DMS153 (cell line): ENCODE results near the gene RAB36.

ENCODE experiments used
- DNase-seq: peaks from one replicate; lab custom pipeline; 2025; lab: John Stamatoyannopoulos, UW

RAB36 gene

DNA sequence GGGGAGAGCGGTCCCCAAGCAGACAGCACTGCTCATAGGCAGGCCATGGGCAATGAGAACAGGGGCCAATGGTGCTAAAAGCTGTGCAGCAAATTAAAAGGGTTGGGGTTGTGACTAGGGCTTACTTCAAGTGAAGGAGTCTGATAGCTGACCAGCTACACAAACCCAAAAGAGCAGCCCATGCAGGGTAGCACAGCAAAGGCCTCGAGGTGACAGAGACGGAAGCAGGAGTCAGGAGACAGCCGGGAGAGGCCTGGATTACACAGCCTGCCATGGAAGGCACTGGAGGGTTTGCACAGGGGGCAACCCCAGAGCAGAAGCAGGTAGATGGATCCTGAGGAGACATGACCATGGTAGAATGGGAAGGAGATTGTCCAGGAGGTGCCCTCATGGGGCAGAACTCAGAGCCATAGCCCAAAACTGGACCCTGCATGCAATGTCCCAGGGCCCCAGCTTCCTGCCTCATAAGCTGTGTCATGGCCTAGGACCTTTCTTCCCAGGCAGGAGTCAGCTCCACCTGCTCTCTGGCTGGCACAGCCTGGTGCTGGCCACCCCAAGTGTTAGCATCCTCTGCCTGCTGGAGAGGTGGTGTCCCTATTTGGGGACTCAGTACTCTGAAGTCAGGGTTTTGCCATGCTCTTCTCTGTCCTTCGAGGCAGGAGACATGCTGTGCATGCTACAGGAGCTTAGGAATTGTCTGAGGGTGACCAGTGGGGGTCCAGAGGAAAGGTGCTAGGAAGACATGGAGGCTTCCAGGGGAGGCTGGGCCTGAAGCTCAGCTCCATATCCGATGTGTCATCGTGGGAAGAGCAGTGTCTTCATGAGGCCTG is 36.8 kb upstream of the RAB36 start:
- DNase-seq, result no peak

GRCh38 chr22:23109079-23109347 is 36.3 kb upstream of the RAB36 start:
- no peak for DNase-seq

GRCh38 chr22:23109441-23109978 is 35.8 kb upstream of the RAB36 start:
- no peak for DNase-seq

DNA sequence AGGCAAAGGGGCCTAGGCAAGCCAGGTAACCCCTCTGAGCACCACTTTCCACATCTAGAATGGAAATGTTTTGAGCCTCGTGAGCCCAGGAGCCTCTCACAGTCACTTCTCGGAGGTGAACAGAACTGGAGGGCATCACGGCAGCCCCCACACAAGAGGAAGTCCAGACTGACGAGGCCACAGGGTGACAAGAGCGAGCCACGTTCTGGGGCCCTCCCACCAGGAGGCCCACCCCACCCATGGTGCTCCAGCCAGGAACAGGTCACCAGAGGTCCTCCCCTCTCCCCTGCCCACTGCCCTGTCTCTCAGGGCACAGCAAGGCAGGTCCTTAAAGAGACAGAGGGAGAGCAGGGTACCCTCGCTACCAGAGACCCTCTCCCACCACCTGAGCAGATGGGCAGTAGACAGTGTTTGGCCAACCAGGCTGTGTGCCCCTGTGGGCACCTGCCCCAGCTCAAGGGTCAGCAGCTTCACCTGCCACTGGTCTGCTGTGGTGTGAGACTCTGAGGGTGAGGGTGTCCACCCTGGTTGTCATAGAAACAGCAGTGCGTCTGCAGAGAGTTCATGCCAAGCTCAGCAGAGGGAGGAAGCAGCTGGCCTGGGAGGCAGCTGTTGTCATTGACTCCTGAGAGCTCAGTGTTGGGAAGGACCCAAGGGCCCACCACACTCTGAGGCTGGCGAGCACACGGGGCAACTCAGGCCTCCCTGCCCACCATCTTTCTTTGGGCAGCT is 34.9 kb upstream of the RAB36 start:
- peak; percentile 22 for DNase-seq

GRCh38 chr22:23110922-23111527 is 34.3 kb upstream of the RAB36 start:
- peak; percentile 77 for DNase-seq

DNA sequence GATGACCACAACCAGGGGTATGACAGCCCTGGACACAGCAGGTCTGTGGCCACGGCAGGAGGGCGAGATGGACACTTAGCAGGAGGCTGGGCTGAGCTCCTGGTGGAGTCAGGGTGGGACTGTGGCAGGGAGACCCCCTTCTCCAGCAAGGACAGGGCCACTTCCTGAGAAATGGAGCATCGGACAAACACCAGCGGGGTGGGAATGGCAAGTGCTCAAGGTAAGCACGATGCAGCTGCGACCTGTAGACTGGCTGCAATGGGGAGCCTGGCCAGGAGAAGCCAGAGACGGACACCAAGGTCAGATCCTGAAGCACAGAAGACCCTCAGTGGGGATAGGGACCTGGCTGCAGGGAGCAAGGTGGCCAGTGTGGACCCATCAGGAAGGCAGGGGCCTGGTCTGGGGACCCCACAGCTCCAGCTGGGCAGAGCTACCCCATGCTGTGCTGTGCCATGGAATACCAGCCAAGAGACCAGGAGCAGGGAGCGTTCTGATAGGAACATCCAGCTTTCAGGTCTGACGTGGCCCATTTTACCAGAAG is 32.7 kb upstream of the RAB36 start:
- DNase-seq, result no peak

- peak; percentile 83 for DNase-seq
Observed at GRCh38 chr22:23113067-23113846, 32.0 kb upstream of the RAB36 start.

GRCh38 chr22:23113847-23114720 is 31.2 kb upstream of the RAB36 start:
- no peak for DNase-seq

GRCh38 chr22:23114721-23115020 is 30.6 kb upstream of the RAB36 start:
- no peak for DNase-seq

GRCh38 chr22:23115369-23115768 is 29.9 kb upstream of the RAB36 start:
- no peak for DNase-seq

DNA sequence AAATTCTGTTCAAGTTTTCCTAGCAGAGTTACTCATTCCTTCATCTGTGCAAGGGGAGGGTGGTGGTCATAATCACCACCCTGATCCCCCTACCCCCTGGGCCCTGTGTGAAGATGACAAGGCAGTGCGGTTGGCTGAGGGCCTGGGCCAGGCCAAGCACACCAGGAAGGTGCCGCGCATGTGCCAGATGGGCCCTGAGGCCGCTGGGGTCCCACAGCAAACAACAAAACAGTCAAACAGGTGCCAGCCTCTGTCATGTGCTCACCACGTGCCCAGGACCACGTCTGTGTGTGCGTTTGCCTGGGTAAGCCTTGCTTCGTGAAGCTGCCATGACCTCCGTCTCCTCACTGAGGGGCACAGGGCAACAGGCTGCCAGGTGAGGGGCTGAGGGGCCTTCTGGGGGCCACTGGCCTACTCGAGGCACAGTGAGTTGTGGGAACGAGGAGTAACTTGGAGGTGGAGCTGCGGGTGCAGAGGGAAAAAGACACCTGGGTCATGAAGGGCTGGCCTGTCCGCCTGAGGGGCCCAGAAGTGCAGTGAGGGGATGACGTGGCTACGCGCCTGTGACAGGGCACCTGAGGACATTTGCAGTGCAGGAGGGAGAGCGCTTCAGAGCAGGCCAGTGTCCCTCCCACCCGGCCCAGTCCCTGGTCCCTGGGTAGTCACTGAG is 29.3 kb upstream of the RAB36 start:
- no peak for DNase-seq

GRCh38 chr22:23116506-23117263 is 28.6 kb upstream of the RAB36 start:
- DNase-seq, result no peak

DNA sequence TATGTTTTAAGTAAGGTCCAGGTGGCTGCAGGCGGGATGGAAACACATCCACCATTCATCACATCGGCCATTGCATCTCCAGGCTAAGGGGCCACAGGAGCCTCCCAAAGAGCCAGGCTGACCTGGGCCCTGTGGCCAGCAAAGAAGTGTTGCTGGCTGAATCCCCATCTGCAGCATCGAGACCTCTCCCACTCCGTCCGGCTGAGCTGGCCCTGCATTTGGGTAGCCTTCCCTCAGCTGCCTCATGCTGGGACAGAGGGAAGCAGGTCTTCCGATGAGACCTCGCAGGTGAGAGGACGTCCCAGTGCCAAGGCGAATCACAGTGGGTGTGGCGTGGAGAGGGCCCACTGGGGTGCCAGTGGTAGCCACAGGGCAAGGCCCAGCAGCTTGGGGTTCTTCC is 28.0 kb upstream of the RAB36 start:
- DNase-seq, result no peak

GRCh38 chr22:23117891-23118646 is 27.2 kb upstream of the RAB36 start:
- DNase-seq, result no peak

- no peak for DNase-seq
Observed at GRCh38 chr22:23118647-23119493, 26.4 kb upstream of the RAB36 start.

DNA sequence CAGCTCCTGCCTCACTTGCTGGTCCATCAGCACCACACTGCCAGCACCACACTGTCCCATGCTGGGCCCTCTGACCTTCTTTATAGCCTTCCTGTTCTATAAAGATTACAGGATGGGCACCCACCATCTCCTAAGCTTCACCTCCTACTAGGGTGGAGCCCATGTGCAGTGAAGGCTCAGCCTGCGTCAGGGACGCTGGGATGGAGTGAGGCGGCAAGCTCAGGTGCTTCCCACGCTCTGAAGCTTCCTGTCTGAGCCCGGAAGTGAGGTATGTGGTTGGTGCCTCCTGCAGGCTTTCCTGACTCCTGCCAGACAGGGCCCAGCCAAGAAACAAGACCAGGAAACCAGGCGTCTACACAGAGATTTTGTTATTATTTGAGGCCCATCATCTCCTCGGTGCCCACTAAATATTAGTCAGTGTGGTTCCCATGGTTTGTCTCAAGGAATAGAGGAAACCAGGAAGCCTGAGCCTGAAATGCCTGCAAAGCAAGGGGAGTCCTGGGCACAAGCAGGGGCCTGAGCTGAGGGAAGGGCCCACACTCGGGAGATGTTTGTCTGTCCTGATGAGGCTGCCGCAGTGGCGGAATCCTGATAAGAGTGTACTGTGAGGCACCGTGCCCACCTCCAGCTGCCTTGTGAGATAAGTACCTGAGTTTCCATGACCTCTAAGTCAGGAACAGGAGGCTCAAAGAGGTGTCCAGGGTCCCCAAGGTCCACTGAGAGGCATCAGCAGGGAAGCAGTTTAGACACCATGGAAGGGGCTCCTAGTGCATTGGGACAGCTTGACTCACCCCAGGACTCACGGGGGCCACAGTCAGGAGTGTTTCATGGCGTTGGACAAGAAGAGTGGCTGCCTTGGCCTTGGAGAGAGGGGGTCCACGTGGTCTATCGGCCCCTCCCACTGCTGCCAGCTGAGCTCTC is 25.5 kb upstream of the RAB36 start:
- no peak for DNase-seq

DNA sequence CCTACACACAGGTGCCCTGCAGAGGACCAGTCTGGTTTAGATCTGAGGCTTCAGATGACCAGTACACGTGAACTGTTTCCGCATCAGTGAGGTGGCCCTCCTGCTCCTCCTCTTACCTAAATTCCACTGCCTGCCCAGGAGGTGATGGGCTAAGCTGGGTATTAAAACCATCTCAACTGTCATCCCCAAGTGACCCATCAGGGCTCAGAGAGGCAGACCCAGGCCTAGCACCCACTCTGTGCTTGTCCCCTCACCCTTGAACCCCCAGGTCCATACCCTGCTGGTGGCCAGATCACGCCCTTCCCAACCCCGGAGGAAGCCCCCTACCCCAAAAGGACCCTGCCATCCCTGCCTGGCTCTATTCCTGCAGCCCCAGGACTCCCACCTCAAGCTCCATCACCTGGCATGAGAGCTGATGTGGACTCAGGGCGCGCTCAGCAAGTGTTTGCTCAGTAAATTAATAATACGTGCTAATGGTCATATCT is 24.8 kb upstream of the RAB36 start:
- DNase-seq, result no peak
